Adrenal gland (tissue), 12 donors: Measurements from ENCODE around the gene PPM1B. TPM values are rescaled to one million over a fixed set of nuclear protein-coding genes. Genes with fewer than 3 reads are reported as not detected.
"Not testable (repeated sequence)": the region's sequence is repeated elsewhere in the genome, so short reads cannot be mapped to it uniquely, and the experiment has no call there.

Experiments used
- DNase-seq, 7 donors: peaks; one replicate each; pipeline ENCODE4 v3.0.0-alpha.2; 2019 to 2020
- H3K27ac ChIP-seq, 5 donors: fragments of 200-600 bp; sonication (generic) in 4 of 5; 1 replicate in 3 of 5; 2 replicates in 2 of 5; pipeline versions ENCODE4 v1.5.1 to v1.8.0; 2016 to 2020; ENCODE audit warnings: mild to moderate bottlenecking in 1 of 5
- H3K27me3 ChIP-seq: fragments of 200-600 bp; 2 replicates; pipeline ENCODE4 v1.8.0; 2021
- H3K36me3 ChIP-seq, 2 donors: fragments of 200-600 bp; replicated peaks in 1 of 2; 1 replicate in 1 of 2; 2 replicates in 1 of 2; pipeline versions ENCODE4 v1.5.1 to v1.8.0; 2018 to 2022
- H3K4me1 ChIP-seq, 2 donors: fragments of 200-600 bp; replicated peaks in 1 of 2; 1 replicate in 1 of 2; 2 replicates in 1 of 2; pipeline versions ENCODE4 v1.5.1 to v1.8.0; 2018 to 2021
- H3K4me3 ChIP-seq, 4 donors: fragments of 200-600 bp; sonication (generic) in 3 of 4; one replicate each; pipeline ENCODE4 v1.5.1; 2016 to 2018
- H3K9me3 ChIP-seq, 3 donors: fragments of 200-600 bp; sonication (generic) in 1 of 3; replicated peaks in 1 of 3; 1 replicate in 2 of 3; 2 replicates in 1 of 3; pipeline versions ENCODE4 v1.5.1 to v1.8.0; 2016 to 2021
- POLR2A ChIP-seq, 2 donors: fragments of 450-650 bp; IDR thresholded peaks; one replicate each; pipeline ENCODE4 v1.6.1; 2017; ENCODE audit warnings: antibody characterized with exemption in 2 of 2, mild to moderate bottlenecking in 2 of 2, moderate library complexity in 1 of 2
- WGBS, 4 donors: extraction: QIAGEN DNeasy Blood & Tissue Kit in 2 of 4; methylation state at CpG; one replicate each; pipeline versions ENCODE4 v1.1.5 to v1.1.7; 2013 to 2017; 5-methylcytosine and 5-hydroxymethylcytosine counted together
- intact Hi-C, 2 donors: fragments of 100-400 bp; cut with DNase I; formaldehyde crosslinking; loops; one replicate each; pipeline versions ENCODE4 v1.14.1 to v1.15.0; 2022 to 2023
- polyA plus RNA-seq, 3 donors: library from polyadenylated mRNA; stranded (reverse); fragments of 200-250 nt in 2 of 3; fragments of 350-450 nt in 1 of 3; fragmentation: Illumina TruSeq in 1 of 3; extraction: RNeasy Lipid Tissue Mini Kit (QIAGEN cat#74804) in 1 of 3; gene quantifications; one replicate each; pipeline ENCODE4 v1.2.3, GENCODE V29; 2013 to 2014
- total RNA-seq, 9 donors: library from RNA; depleted of rRNA in 4 of 9; stranded (reverse); fragments of >200 nt in 4 of 9; fragments of 120-200 nt in 1 of 9; fragmentation: NEBNext Ultra II Directional in 1 of 9; extraction: Animal tissue kit (Norgen Biotek cat#: 25700) in 1 of 9; gene quantifications; one replicate each; pipeline versions ENCODE4 v1.1.0 to v1.2.4, GENCODE V29; 2013 to 2023
- TF ChIP-seq, protein P1 (sequence below), 6 experiments: fragments of 450-650 bp in 4 of 6; fragments of 200-600 bp in 2 of 6; sonication (generic) in 1 of 6; IDR thresholded peaks; 1 replicate in 5 of 6; 2 replicates in 1 of 6; pipeline versions ENCODE4 v1.5.1 to v1.8.0; 2016 to 2021; ENCODE audit warnings: antibody characterized with exemption in 6 of 6, mild to moderate bottlenecking in 2 of 6, moderate library complexity in 1 of 6
- donor health status: healthy with polysubstance abuse.
- donor health status: Bipolar disorder and iron deficiency.
- donor health status: DM: yes; HTN: yes; CAD: no.
- donor health status: DM: no; HTN: no; CAD: no.
- donor health status: DM: no; HTN: no; CAD: no.
- donor health status: DM: yes; HTN: yes; CAD: no.

The PPM1B gene
- total and polyA plus RNA-seq, 12 donors: 12.2 to 44.9 (median 32.6) TPM

DNA sequence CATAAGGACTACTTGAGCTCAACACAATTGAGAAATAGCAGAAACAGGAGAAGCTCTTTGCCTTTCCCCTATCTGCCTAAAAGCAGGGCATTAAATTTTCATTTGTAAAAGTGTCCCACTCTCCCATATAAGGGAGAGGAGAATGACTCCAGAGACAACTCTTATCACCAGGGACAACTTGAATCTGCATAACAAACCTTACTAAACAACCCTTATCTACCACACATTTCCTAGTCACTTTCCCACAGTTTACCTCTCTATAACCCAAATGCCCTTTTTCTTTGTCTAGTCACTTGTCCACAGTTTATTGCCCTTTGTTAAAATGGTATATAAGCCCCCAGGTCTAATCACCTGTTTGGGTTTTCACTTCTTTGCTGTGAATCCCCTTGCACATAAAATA is 37.5 kb upstream of the PPM1B start:
- Histone ChIP-seq H3K36me3 (no peaks in the 10 kb centered on the region), H3K27ac (no peak overlapping the region)
- intact Hi-C loops: no loop called here

DNA sequence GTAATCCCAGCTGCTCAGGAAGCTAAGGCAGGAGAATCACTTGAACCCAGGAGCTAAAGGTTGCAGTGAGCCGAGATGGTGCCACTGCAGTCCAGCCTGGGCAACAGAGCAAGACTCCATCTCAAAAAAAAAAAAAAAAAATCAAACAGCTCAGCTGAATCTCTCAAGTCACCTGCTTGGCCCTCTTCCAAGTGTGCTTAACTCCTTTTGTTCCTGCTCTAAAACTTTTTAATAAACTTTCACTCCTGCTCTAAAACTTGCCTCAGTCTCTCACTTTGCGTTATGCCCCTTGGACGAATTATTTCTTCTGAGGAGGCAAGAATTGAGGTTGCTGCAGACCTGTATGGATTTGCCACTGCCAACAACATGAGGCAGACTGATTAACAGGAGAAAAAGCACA is 35.1 kb upstream of the PPM1B start:
- H3K9me3 ChIP-seq, H3K27me3 ChIP-seq, H3K27ac ChIP-seq, intact Hi-C loops, DNase-seq, H3K36me3 ChIP-seq, H3K4me3 ChIP-seq, H3K4me1 ChIP-seq: not testable (repeated sequence)
- WGBS, 4 donors: 86 to 95% (median 91%) methylated on average over 3 of the region's 3 CpGs

More for the DNA sequence above, 37.5 kb upstream of the PPM1B start:
- no peak overlapping the region for H3K4me3 ChIP-seq
- peaks cover 0 to 10% of the 10 kb centered on the region in 2 donors for H3K4me1 ChIP-seq
- TF ChIP-seq POLR2A (IDR thresholded peaks at IDR 0.05): no peak
- TF ChIP-seq, protein P1, sequence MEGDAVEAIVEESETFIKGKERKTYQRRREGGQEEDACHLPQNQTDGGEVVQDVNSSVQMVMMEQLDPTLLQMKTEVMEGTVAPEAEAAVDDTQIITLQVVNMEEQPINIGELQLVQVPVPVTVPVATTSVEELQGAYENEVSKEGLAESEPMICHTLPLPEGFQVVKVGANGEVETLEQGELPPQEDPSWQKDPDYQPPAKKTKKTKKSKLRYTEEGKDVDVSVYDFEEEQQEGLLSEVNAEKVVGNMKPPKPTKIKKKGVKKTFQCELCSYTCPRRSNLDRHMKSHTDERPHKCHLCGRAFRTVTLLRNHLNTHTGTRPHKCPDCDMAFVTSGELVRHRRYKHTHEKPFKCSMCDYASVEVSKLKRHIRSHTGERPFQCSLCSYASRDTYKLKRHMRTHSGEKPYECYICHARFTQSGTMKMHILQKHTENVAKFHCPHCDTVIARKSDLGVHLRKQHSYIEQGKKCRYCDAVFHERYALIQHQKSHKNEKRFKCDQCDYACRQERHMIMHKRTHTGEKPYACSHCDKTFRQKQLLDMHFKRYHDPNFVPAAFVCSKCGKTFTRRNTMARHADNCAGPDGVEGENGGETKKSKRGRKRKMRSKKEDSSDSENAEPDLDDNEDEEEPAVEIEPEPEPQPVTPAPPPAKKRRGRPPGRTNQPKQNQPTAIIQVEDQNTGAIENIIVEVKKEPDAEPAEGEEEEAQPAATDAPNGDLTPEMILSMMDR (IDR thresholded peaks at IDR 0.05): no peak
- no peak for DNase-seq
- no peaks in the 10 kb centered on the region for H3K9me3 ChIP-seq
- no peaks in the 10 kb centered on the region for H3K27me3 ChIP-seq

DNA sequence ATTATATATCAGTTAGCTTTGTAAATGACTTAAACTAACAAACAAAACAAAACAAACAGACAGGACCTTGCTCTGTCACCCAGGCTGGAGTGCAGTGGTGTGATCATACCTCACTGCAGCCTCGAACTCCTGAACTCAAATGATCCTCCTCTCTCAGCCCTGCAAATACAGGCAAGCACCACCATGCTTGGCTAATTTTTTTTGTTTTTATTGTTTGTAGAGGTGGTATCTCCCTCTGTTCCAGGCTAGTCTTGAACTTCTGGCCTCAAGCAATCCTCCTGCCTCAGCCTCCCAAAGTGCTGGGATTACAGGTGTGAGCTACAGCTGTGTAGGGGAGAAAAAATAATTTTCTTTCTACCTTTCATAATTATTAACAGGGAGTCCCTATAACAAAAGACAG is 33.8 kb upstream of the PPM1B start:
- DNase-seq: no peak
- Histone ChIP-seq H3K27ac (no peak overlapping the region), H3K4me1 (peaks cover 0 to 7% of the 10 kb centered on the region in 2 donors), H3K36me3 (no peaks in the 10 kb centered on the region), H3K9me3 (no peaks in the 10 kb centered on the region), H3K27me3 (no peaks in the 10 kb centered on the region), H3K4me3 (no peak overlapping the region)
- TF ChIP-seq, protein P1 (IDR thresholded peaks at IDR 0.05): no peak
- no peak for TF ChIP-seq POLR2A (IDR thresholded peaks at IDR 0.05)
- WGBS, 4 donors: 77 to 98% (median 95%) methylated on average over 1 of the region's 1 CpG
- intact Hi-C loops: no loop called here

DNA sequence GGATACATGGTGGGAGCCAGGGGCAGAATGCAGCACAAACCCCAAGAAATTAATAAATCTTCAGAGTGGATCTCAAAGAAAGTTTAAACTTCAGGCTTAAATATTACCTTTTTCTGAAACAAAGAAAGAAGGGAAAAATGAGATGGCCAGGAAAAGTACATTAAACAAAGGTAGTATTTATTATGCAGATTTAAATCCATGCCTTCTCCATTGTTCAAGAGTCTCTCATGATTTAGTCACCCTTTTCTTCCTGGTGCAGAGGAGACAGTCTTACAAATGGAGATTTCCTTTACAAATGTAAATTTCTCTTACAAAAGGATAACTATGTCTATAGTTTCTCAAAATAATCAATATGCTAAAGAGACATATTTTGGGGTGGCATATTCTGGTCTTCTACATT is 33.4 kb upstream of the PPM1B start:
- Histone ChIP-seq H3K27ac (no peak overlapping the region), H3K27me3 (no peaks in the 10 kb centered on the region)
- intact Hi-C loops: no loop called here

DNA sequence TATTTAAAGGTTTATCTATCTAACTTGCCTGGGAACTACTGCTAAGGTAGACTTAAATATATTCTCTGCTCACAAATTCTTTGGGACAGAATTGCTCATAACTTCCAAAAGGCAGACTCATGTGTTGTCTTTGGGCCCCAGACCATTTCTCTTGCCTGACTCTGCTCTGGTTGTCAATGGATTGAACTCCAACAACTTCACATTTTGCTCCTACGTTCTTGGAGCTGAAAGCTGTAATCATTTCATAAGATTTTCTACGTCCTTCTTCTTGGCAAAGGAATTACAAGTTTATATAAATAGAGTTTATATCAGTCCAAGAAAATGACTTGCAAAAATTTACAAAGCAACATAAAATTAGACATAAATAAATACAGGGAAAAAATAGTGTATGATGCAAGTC is 32.9 kb upstream of the PPM1B start:
- no peak for DNase-seq
- Histone ChIP-seq H3K27ac (no peak overlapping the region), H3K9me3 (no peaks in the 10 kb centered on the region), H3K4me1 (peaks cover 0 to 1% of the 10 kb centered on the region in 2 donors), H3K27me3 (no peaks in the 10 kb centered on the region), H3K4me3 (no peak overlapping the region), H3K36me3 (no peaks in the 10 kb centered on the region)
- intact Hi-C loops: no loop called here
- no peak for TF ChIP-seq POLR2A (IDR thresholded peaks at IDR 0.05)
- TF ChIP-seq, protein P1 (IDR thresholded peaks at IDR 0.05): no peak
- 44 to 53% (median 47%) methylated on average over 2 of the region's 2 CpGs for WGBS, 4 donors

More for the DNA sequence above, 33.4 kb upstream of the PPM1B start:
- H3K36me3 ChIP-seq: no peaks in the 10 kb centered on the region
- peaks cover 0 to 6% of the 10 kb centered on the region in 2 donors for H3K4me1 ChIP-seq
- H3K9me3 ChIP-seq: no peaks in the 10 kb centered on the region
- TF ChIP-seq, protein P1 (IDR thresholded peaks at IDR 0.05): no peak
- TF ChIP-seq POLR2A (IDR thresholded peaks at IDR 0.05): no peak
- no peak for DNase-seq
- H3K4me3 ChIP-seq: no peak overlapping the region
